WTC11 (cell line): ENCODE measurements around the gene RAI1.

Experiments used
- CTCF ChIP-seq: fragments of 200-600 bp; IDR thresholded peaks from 2 replicates; pipeline ENCODE4 v1.8.0; 2022; ENCODE audit warnings: antibody characterized with exemption
- ELF4 ChIP-seq: sonication (generic); formaldehyde crosslinking; IDR thresholded peaks from 2 replicates; pipeline ENCODE4 v1.8.1; 2022; ENCODE audit warnings: low read depth, mild to moderate bottlenecking, moderate library complexity, missing genetic modification reagents
- ETV6 ChIP-seq: sonication (generic); formaldehyde crosslinking; IDR thresholded peaks from 2 replicates; pipeline ENCODE4 v1.8.1; 2022; ENCODE audit warnings: mild to moderate bottlenecking, missing genetic modification reagents
- GRHL2 ChIP-seq: fragments of 250-450 bp; sonication (Bioruptor Pico); IDR thresholded peaks from 2 replicates; pipeline ENCODE4 v1.8.0; 2022; ENCODE audit warnings: mild to moderate bottlenecking, moderate library complexity; ENCODE audit not compliant: insufficient replicate concordance, severe bottlenecking
- SP1 ChIP-seq: sonication (generic); formaldehyde crosslinking; conservative IDR thresholded peaks from 2 replicates; pipeline ENCODE4 v1.8.1; 2022; ENCODE audit warnings: missing genetic modification reagents
- ZNF512 ChIP-seq: sonication (generic); formaldehyde crosslinking; IDR thresholded peaks from 2 replicates; pipeline ENCODE4 v1.8.1; 2022; ENCODE audit warnings: missing genetic modification reagents, borderline replicate concordance

- TF ChIP-seq ELF4 (CRISPR knock-in tag) (no peak), CTCF (no peak), ZNF512 (no peak), GRHL2 (no peak), SP1 (CRISPR knock-in tag) (no peak), ETV6 (no peak)
Observed at GRCh38 chr17:17844500-17844899, 163.2 kb downstream of the RAI1 start.
